Naive thymus-derived CD4-positive, alpha-beta T cell (primary cell): ENCODE data around the gene UGT1A10. TPM values are rescaled to one million over a fixed set of nuclear protein-coding genes. Genes with fewer than 3 reads are reported as not detected.
"Not testable (repeated sequence)": the region's sequence is repeated elsewhere in the genome, so short reads cannot be mapped to it uniquely, and the experiment has no call there.

ENCODE experiments used
- ATAC-seq: fragments of 150-1000 bp; cut with Tn5 transposase; 2 replicates; pipeline ENCODE4 v1.10.0; 2021; ENCODE audit warnings: mild to moderate bottlenecking, moderate library complexity
- CTCF ChIA-PET: fragments of 350-600 bp; sonication (Branson Sonifier 250); formaldehyde crosslinking; loops from one replicate; lab custom pipeline; 2021; ENCODE audit warnings: antibody characterized with exemption; lab: Charles Lee
- POLR2A ChIA-PET: fragments of 350-600 bp; sonication (Branson Sonifier 250); formaldehyde crosslinking; loops from one replicate; lab custom pipeline; 2021; ENCODE audit warnings: antibody characterized with exemption, inconsistent platforms; lab: Charles Lee
- DNase-seq, 9 donors: peaks; one replicate each; pipeline versions ENCODE4 v3.0.0 to v3.0.0-alpha.2; 2020 to 2022; ENCODE audit warnings: mixed read lengths in 1 of 9
- H3K27ac ChIP-seq: one replicate; pipeline ENCODE4 v1.7.0; 2013; ENCODE audit warnings: mild to moderate bottlenecking, low read depth, low read length, moderate library complexity
- H3K27me3 ChIP-seq, 2 donors: one replicate each; pipeline ENCODE4 v1.7.0; 2013; ENCODE audit warnings: low read length in 2 of 2, mild to moderate bottlenecking in 2 of 2, moderate library complexity in 2 of 2; ENCODE audit not compliant: control insufficient read depth in 2 of 2, insufficient read depth in 2 of 2
- H3K36me3 ChIP-seq, 3 experiments: 1 replicate in 2 of 3; 2 replicates in 1 of 3; pipeline ENCODE4 v1.7.0; 2013; ENCODE audit warnings: low read length in 3 of 3, mild to moderate bottlenecking in 3 of 3, moderate library complexity in 1 of 3; ENCODE audit not compliant: insufficient read depth in 3 of 3, control insufficient read depth in 2 of 3
- H3K4me1 ChIP-seq, 2 donors: one replicate each; pipeline ENCODE4 v1.7.0; 2013; ENCODE audit warnings: low read length in 2 of 2, mild to moderate bottlenecking in 2 of 2, moderate library complexity in 1 of 2; ENCODE audit not compliant: control insufficient read depth in 2 of 2, insufficient read depth in 2 of 2
- H3K4me3 ChIP-seq: 2 replicates; pipeline ENCODE4 v1.7.0; 2013; ENCODE audit warnings: mild to moderate bottlenecking, low read length
- H3K9me3 ChIP-seq, 3 experiments: 1 replicate in 2 of 3; 2 replicates in 1 of 3; pipeline ENCODE4 v1.7.0; 2013; ENCODE audit warnings: low read length in 3 of 3; ENCODE audit not compliant: control insufficient read depth in 2 of 3
- H3K27ac Mint-ChIP-seq, 9 donors: one replicate each; pipeline ENCODE4 v1.8.0; 2020 to 2022; ENCODE audit warnings: mixed read lengths in 9 of 9, mild to moderate bottlenecking in 8 of 9, moderate library complexity in 5 of 9, inconsistent platforms in 2 of 9
- H3K27me3 Mint-ChIP-seq, 5 donors: one replicate each; pipeline ENCODE4 v1.8.0; 2021 to 2022; ENCODE audit warnings: mixed read lengths in 5 of 5, mild to moderate bottlenecking in 1 of 5
- H3K36me3 Mint-ChIP-seq, 5 donors: one replicate each; pipeline ENCODE4 v1.8.0; 2020 to 2022; ENCODE audit warnings: mixed read lengths in 5 of 5, mild to moderate bottlenecking in 3 of 5, inconsistent platforms in 1 of 5
- H3K4me1 Mint-ChIP-seq, 7 donors: one replicate each; pipeline ENCODE4 v1.8.0; 2020 to 2022; ENCODE audit warnings: mixed read lengths in 7 of 7, mild to moderate bottlenecking in 3 of 7, inconsistent platforms in 1 of 7
- H3K4me3 Mint-ChIP-seq, 10 donors: one replicate each; pipeline ENCODE4 v1.8.0; 2020 to 2022; ENCODE audit warnings: mild to moderate bottlenecking in 10 of 10, mixed read lengths in 10 of 10, moderate library complexity in 6 of 10, inconsistent platforms in 2 of 10
- H3K9me3 Mint-ChIP-seq, 11 donors: one replicate each; pipeline ENCODE4 v1.8.0; 2020 to 2022; ENCODE audit warnings: mixed read lengths in 11 of 11, mild to moderate bottlenecking in 4 of 11, inconsistent platforms in 1 of 11, moderate library complexity in 1 of 11
- intact Hi-C, 2 donors: fragments of 100-400 bp; cut with micrococcal nuclease; formaldehyde crosslinking; loops; one replicate each; pipeline ENCODE4 v1.15.1; 2023
- polyA plus RNA-seq, 2 donors: library from polyadenylated mRNA; unstranded; fragments of 300-500 nt; fragmentation: Illumina TruSeq; gene quantifications; one replicate each; pipeline ENCODE4 v1.2.3, GENCODE V29; 2021
- total RNA-seq, 6 experiments: library from RNA in 5 of 6; stranded (reverse) in 5 of 6; gene quantifications; 1 replicate in 5 of 6; 2 replicates in 1 of 6; pipeline ENCODE4 v1.2.3 and lab custom pipeline; 2021 to 2026

The UGT1A10 gene
- total and polyA plus RNA-seq, 7 experiments from 2014 or later, result not detected

- H3K4me1 ChIP-seq, ATAC-seq, intact Hi-C loops, H3K27ac ChIP-seq, H3K36me3 ChIP-seq, CTCF ChIA-PET, H3K36me3 Mint-ChIP-seq, H3K4me3 ChIP-seq, H3K4me3 Mint-ChIP-seq, H3K27me3 ChIP-seq, H3K4me1 Mint-ChIP-seq, POLR2A ChIA-PET, DNase-seq, H3K27ac Mint-ChIP-seq, H3K9me3 ChIP-seq: not testable (repeated sequence)
- H3K27me3 Mint-ChIP-seq, result peaks cover 4 to 35% (median 26%) of the 10 kb centered on the region in 5 donors
- peaks cover 10 to 30% (median 15%) of the 10 kb centered on the region in 11 donors for H3K9me3 Mint-ChIP-seq
Observed at GRCh38 chr2:233751212-233752009, 115.2 kb downstream of the UGT1A10 start.

DNA sequence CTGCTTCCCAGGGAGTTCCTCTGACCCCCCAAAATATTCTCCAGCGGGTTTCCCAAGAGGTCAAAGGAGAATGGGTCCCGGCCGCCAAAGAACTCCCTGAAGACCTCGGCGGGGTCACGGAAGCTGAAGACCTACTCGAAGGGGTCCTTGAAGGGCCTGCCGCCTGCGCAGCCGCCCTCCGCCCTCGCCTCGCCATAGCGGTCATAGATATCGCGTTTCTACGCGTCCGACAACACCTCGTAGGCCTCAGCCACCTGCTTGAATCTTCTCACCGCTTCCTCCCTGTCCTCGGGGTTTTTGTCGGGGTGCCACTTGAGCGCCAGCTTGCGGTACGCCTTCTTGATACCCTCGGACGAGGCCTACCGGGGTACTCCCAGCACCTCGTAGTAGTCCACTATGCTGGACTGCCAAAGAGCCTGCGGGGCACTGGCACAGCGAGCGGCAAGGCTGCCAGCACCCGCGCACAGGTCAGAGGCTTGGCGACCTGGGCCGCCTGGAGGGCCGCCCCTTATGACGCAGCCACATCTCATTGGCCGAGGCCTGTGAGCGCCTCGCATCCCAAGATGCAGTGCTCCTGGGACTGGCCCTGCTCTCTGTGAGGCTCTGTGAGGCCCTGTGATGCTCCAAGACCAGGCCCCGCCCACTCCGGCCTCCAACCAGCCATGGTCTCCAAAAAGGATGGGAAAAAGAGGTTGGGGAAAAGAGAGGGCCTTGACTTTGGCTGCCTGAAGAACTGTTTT lies 118.8 kb downstream of the UGT1A10 start:
- DNase-seq, result no peak
- Histone ChIP-seq H3K27ac (no peak overlapping the region), H3K4me3 (no peak overlapping the region), H3K9me3 (peaks cover 0 to 8% (median 0%) of the 10 kb centered on the region in 3 experiments), H3K27me3 (no peaks in the 10 kb centered on the region), H3K4me1 (no peaks in the 10 kb centered on the region), H3K36me3 (no peaks in the 10 kb centered on the region)
- Mint-ChIP-seq H3K27ac (no peak overlapping the region), H3K36me3 (peaks cover 0 to 2% (median 0%) of the 10 kb centered on the region in 5 donors), H3K4me3 (no peak overlapping the region), H3K27me3 (peaks cover 0 to 12% (median 7%) of the 10 kb centered on the region in 5 donors), H3K9me3 (peaks cover 6 to 26% (median 13%) of the 10 kb centered on the region in 11 donors), H3K4me1 (no peaks in the 10 kb centered on the region)
- intact Hi-C loops, result no loop called here
- no peak for ATAC-seq
- CTCF ChIA-PET, result no interaction called here
- POLR2A ChIA-PET, result no interaction called here

DNA sequence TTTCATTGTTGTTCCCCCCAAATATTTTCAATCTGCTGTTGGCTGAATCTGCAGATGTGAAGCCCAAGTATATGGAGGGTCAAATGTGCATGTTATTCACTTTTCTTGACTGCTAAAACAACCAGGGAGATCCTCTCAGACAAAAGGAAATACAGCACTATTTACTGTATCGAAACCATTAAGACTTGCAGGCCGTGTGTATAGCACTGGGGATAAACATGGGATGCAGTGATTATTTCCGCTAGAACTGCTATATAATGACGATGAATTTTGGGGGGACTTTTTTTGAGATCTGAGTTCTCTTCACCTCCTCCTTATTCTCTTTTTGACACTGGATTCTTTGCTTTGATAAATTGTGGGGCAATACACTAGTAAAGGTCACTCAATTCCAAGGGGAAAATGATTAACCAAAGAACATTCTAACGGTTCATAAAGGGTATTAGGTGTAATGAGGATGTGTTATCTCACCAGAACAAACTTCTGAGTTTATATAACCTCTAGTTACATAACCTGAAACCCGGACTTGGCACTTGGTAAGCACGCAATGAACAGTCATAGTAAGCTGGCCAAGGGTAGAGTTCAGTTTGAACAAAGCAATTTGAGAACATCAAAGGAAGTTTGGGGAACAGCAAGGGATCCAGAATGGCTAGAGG lies 120.3 kb downstream of the UGT1A10 start:
- no peak for ATAC-seq
- H3K27me3 Mint-ChIP-seq, result peaks cover 0 to 12% (median 4%) of the 10 kb centered on the region in 5 donors
- POLR2A ChIA-PET, result no interaction called here

DNA sequence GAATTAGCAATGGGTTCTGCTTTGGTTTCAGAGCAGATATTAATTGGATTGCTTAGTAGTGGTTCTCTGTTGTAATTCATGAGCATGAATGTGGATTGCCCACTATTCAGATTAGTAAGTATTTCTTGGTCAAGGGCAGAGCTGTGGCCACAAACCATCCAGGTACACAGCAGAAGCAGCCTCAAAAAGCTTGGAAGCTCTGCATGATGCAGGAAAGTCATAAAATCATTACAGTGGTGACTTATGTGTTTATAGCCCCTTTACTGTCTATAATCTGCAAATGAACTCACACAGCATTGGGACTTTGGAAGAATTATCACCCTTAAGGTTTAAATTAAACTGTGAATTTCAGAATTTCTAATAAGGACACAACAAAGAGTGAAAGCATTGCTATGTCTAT lies 121.9 kb downstream of the UGT1A10 start:
- no peaks in the 10 kb centered on the region for H3K4me1 ChIP-seq
- Mint-ChIP-seq H3K27me3 (peaks cover 0 to 9% (median 2%) of the 10 kb centered on the region in 5 donors), H3K36me3 (no peaks in the 10 kb centered on the region), H3K4me3 (no peak overlapping the region), H3K27ac (no peak overlapping the region), H3K9me3 (peaks cover 0 to 3% (median 0%) of the 10 kb centered on the region in 11 donors), H3K4me1 (no peaks in the 10 kb centered on the region)
- intact Hi-C loops, result no loop called here
- H3K36me3 ChIP-seq, result no peaks in the 10 kb centered on the region
- DNase-seq, result no peak
- H3K27ac ChIP-seq, result no peak overlapping the region
- H3K27me3 ChIP-seq, result no peaks in the 10 kb centered on the region
- POLR2A ChIA-PET, result no interaction called here
- CTCF ChIA-PET, result no interaction called here
- H3K9me3 ChIP-seq, result no peaks in the 10 kb centered on the region
- H3K4me3 ChIP-seq, result no peak overlapping the region
- ATAC-seq, result no peak

More for the DNA sequence above, 120.3 kb downstream of the UGT1A10 start:
- H3K4me3 ChIP-seq, result no peak overlapping the region
- no peaks in the 10 kb centered on the region for H3K27me3 ChIP-seq
- Mint-ChIP-seq H3K36me3 (no peaks in the 10 kb centered on the region), H3K4me3 (no peak overlapping the region), H3K27ac (no peak overlapping the region), H3K4me1 (no peaks in the 10 kb centered on the region), H3K9me3 (peaks cover 1 to 11% (median 4%) of the 10 kb centered on the region in 11 donors)
- DNase-seq, result no peak
- no peak overlapping the region for H3K27ac ChIP-seq
- CTCF ChIA-PET, result no interaction called here
- no peaks in the 10 kb centered on the region for H3K4me1 ChIP-seq
- intact Hi-C loops, result no loop called here
- no peaks in the 10 kb centered on the region for H3K36me3 ChIP-seq
- H3K9me3 ChIP-seq, result no peaks in the 10 kb centered on the region

GRCh38 chr2:233758849-233759248 lies 122.6 kb downstream of the UGT1A10 start:
- H3K9me3 ChIP-seq, result no peaks in the 10 kb centered on the region
- H3K27ac Mint-ChIP-seq, result no peak overlapping the region
- H3K4me3 Mint-ChIP-seq, result no peak overlapping the region
- ChIA-PET POLR2A (no interaction called here), CTCF (no interaction called here)
- peaks cover 3 to 16% (median 7%) of the 10 kb centered on the region in 5 donors for H3K27me3 Mint-ChIP-seq
- H3K36me3 ChIP-seq, result no peaks in the 10 kb centered on the region
- no peaks in the 10 kb centered on the region for H3K4me1 ChIP-seq
- no peaks in the 10 kb centered on the region for H3K4me1 Mint-ChIP-seq
- H3K27ac ChIP-seq, result no peak overlapping the region
- no peak overlapping the region for H3K4me3 ChIP-seq
- DNase-seq, result no peak
- peaks cover 0 to 3% (median 0%) of the 10 kb centered on the region in 11 donors for H3K9me3 Mint-ChIP-seq
- no peaks in the 10 kb centered on the region for H3K27me3 ChIP-seq
- no peaks in the 10 kb centered on the region for H3K36me3 Mint-ChIP-seq
- ATAC-seq, result no peak
- intact Hi-C loops, result no loop called here

DNA sequence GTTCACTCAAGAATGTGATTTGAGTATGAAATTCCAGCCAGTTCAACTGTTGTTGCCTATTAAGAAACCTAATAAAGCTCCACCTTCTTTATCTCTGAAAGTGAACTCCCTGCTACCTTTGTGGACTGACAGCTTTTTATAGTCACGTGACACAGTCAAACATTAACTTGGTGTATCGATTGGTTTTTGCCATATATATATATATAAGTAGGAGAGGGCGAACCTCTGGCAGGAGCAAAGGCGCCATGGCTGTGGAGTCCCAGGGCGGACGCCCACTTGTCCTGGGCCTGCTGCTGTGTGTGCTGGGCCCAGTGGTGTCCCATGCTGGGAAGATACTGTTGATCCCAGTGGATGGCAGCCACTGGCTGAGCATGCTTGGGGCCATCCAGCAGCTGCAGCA lies 123.8 kb downstream of the UGT1A10 start, which contains the start of gene UGT1A1:
Gene UGT1A1 (plus strand): TSS at position 228 of the 400 bp plus-strand sequence. CDS start 18 bp downstream, at position 246.
- H3K4me3 ChIP-seq, result no peak within 1 kb of the TSS
- H3K27ac ChIP-seq, result no peak within 1 kb of the TSS
- intact Hi-C loops, result no loop called here
- no peaks in the 10 kb centered on the region for H3K27me3 ChIP-seq
- H3K9me3 ChIP-seq, result no peaks in the 10 kb centered on the region
- Mint-ChIP-seq H3K4me1 (no peaks in the 10 kb centered on the region), H3K36me3 (no peaks in the 10 kb centered on the region), H3K27ac (no peak within 1 kb of the TSS), H3K27me3 (peaks cover 9 to 20% (median 11%) of the 10 kb centered on the region in 5 donors), H3K9me3 (peaks cover 0 to 2% (median 0%) of the 10 kb centered on the region in 11 donors), H3K4me3 (no peak within 1 kb of the TSS)
- ATAC-seq, result no peak
- no peaks in the 10 kb centered on the region for H3K36me3 ChIP-seq
- POLR2A ChIA-PET, result no interaction called here
- no peaks in the 10 kb centered on the region for H3K4me1 ChIP-seq
- CTCF ChIA-PET, result no interaction called here
- DNase-seq, result no peak
